A549 treated with CpdA at 1 μM for 4 hours (cell line): ENCODE results near the gene IGFBP7. TPM values are rescaled to one million over a fixed set of nuclear protein-coding genes. Genes with fewer than 3 reads are reported as not detected.

Experiments used
- total RNA-seq: library from RNA; stranded (reverse); fragments of 200-300 nt; extraction: Qiagen RNA extraction; gene quantifications from 5 replicates; pipeline ENCODE4 v1.2.3, GENCODE V29; 2022; ENCODE audit warnings: low read depth

Gene IGFBP7
- 191 to 299 TPM (median 243 TPM) in 5 replicates for total RNA-seq

GRCh38 chr4:57109847-57110639 lies at the start of gene IGFBP7:
TSS of gene IGFBP7 (minus strand) at chr4:57110385. CDS start at chr4:57110351, 34 bp downstream.

Other genes with a start within 250 kb of the IGFBP7 start
- gene REST, start 202.5 kb downstream of the IGFBP7 start, total RNA-seq = 6.8 to 9.4 TPM (median 7.4 TPM) in 5 replicates
- gene NOA1, start 132.8 kb downstream of the IGFBP7 start, total RNA-seq = 14.4 to 17.0 TPM (median 16.1 TPM) in 5 replicates
- 69.7 to 79.2 TPM (median 70.1 TPM) in 5 replicates for gene POLR2B, start 131.5 kb downstream of the IGFBP7 start, total RNA-seq